Measurements from ENCODE around the gene CERKL.

Gene CERKL

GRCh38 chr2:181697571-181697970 is 40.7 kb upstream of the CERKL start:
- no peak overlapping the region for H3K4me2 ChIP-seq (ENCODE audit: low read length)
- no peaks in the 10 kb centered on the region for H3K36me3 ChIP-seq (ENCODE audit: control insufficient read depth, low read length)
- no peaks in the 10 kb centered on the region for H4K20me1 ChIP-seq (ENCODE audit: control insufficient read depth, insufficient read depth, low read depth, low read length)
- H3K79me2 ChIP-seq (ENCODE audit: control insufficient read depth, low read length) = no peaks in the 10 kb centered on the region
- H3K4me1 ChIP-seq (ENCODE audit: control insufficient read depth, low read length) = peaks cover 9% of the 10 kb centered on the region; the same call in 1 of the 2 replicates
- H3K4me3 ChIP-seq (ENCODE audit: low read length) = no peak overlapping the region
- TF ChIP-seq CTCF (IDR thresholded peaks at IDR 0.05; ENCODE audit: low read depth, low read length, poor library complexity, severe bottlenecking) = no peak
- TF ChIP-seq EZH2phosphoT487 (IDR thresholded peaks at IDR 0.05; ENCODE audit: borderline replicate concordance, low read length) = no peak
- no peaks in the 10 kb centered on the region for H3K9me2 ChIP-seq (replicated peaks; ENCODE audit: control insufficient read depth, low read length)
- H3F3A ChIP-seq (ENCODE audit: control insufficient read depth, insufficient read depth) = no peaks in the 10 kb centered on the region
- H3K9me3 ChIP-seq (ENCODE audit: control insufficient read depth, insufficient read depth, low read length) = no peaks in the 10 kb centered on the region
- H3K27me3 ChIP-seq (ENCODE audit: control insufficient read depth, low read length) = no peaks in the 10 kb centered on the region
- no peak overlapping the region for H3K27ac ChIP-seq (ENCODE audit: low read depth, low read length)

DNA sequence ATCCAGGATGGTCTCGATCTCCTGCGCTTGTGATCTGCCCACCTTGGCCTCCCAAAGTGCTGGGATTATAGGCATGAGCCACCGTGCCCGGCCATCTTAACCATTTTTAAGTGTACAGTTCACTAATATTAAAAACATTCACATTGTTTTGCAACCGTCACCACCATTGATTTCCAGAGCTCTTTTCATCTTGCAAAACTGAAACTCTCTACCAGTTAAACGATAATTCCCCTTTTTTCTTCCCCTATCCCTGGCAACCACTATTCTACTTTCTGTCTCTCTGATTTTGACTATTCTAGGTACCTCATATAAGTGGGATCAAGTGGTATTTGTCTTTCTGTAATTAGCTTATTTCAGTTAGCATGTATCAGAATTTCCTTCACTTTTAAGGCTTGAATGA is 40.2 kb upstream of the CERKL start:
- Histone ChIP-seq H3K27ac (ENCODE audit: low read depth, low read length) (no peak overlapping the region), H3K4me2 (ENCODE audit: low read length) (no peak overlapping the region)
- no peak for TF ChIP-seq EZH2phosphoT487 (IDR thresholded peaks at IDR 0.05; ENCODE audit: borderline replicate concordance, low read length)
- no peak for TF ChIP-seq CTCF (IDR thresholded peaks at IDR 0.05; ENCODE audit: low read depth, low read length, poor library complexity, severe bottlenecking)

DNA sequence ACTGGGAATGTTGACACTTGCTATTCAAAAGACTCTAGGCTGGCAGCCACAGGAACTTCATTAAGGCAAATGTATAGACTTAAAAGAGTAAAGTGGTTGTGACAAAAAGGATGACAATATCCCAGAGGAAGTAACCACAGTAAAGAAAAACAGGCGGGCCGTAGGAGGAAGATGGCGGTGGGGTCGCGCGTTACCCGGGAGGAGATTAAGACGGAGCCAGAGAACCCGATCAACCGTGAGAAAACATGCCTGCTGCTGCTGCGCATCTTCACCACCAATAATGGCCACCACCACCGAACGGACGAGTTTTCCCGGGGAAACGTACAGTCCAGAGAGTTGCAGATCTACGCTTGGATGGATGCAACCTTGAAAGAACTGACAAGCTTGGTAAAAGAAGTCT is 37.4 kb upstream of the CERKL start:
- TF ChIP-seq EZH2phosphoT487 (IDR thresholded peaks at IDR 0.05; ENCODE audit: borderline replicate concordance, low read length) (no peak), CTCF (IDR thresholded peaks at IDR 0.05; ENCODE audit: low read depth, low read length, poor library complexity, severe bottlenecking) (no peak)
- H3K4me3 ChIP-seq (ENCODE audit: low read length) = no peak overlapping the region

More for the DNA sequence above, 40.2 kb upstream of the CERKL start:
- no peaks in the 10 kb centered on the region for H3K27me3 ChIP-seq (ENCODE audit: control insufficient read depth, low read length)
- H3K36me3 ChIP-seq (ENCODE audit: control insufficient read depth, low read length) = no peaks in the 10 kb centered on the region
- peaks cover 9% of the 10 kb centered on the region; the same call in 1 of the 2 replicates for H3K4me1 ChIP-seq (ENCODE audit: control insufficient read depth, low read length)
- no peaks in the 10 kb centered on the region for H3K79me2 ChIP-seq (ENCODE audit: control insufficient read depth, low read length)
- H3F3A ChIP-seq (ENCODE audit: control insufficient read depth, insufficient read depth) = no peaks in the 10 kb centered on the region
- H3K4me3 ChIP-seq (ENCODE audit: low read length) = no peak overlapping the region
- no peaks in the 10 kb centered on the region for H3K9me2 ChIP-seq (replicated peaks; ENCODE audit: control insufficient read depth, low read length)
- H3K9me3 ChIP-seq (ENCODE audit: control insufficient read depth, insufficient read depth, low read length) = no peaks in the 10 kb centered on the region
- H4K20me1 ChIP-seq (ENCODE audit: control insufficient read depth, insufficient read depth, low read depth, low read length) = no peaks in the 10 kb centered on the region

More for the DNA sequence above, 37.4 kb upstream of the CERKL start:
- Histone ChIP-seq H3K9me2 (replicated peaks; ENCODE audit: control insufficient read depth, low read length) (no peaks in the 10 kb centered on the region), H3F3A (ENCODE audit: control insufficient read depth, insufficient read depth) (no peaks in the 10 kb centered on the region), H4K20me1 (ENCODE audit: control insufficient read depth, insufficient read depth, low read depth, low read length) (no peaks in the 10 kb centered on the region), H3K9me3 (ENCODE audit: control insufficient read depth, insufficient read depth, low read length) (no peaks in the 10 kb centered on the region), H3K4me1 (ENCODE audit: control insufficient read depth, low read length) (peaks cover 15% of the 10 kb centered on the region), H3K4me2 (ENCODE audit: low read length) (no peak overlapping the region), H3K27me3 (ENCODE audit: control insufficient read depth, low read length) (no peaks in the 10 kb centered on the region), H3K36me3 (ENCODE audit: control insufficient read depth, low read length) (no peaks in the 10 kb centered on the region), H3K27ac (ENCODE audit: low read depth, low read length) (no peak overlapping the region), H3K79me2 (ENCODE audit: control insufficient read depth, low read length) (no peaks in the 10 kb centered on the region)
